NCI-H2107 (cell line): ENCODE measurements around the gene SGPL1.
A peak's percentile ranks its signal among the peaks of the same experiment; 100 is the strongest.

ENCODE experiments used
- DNase-seq: peaks from one replicate; lab custom pipeline; 2025; lab: John Stamatoyannopoulos, UW

Gene SGPL1

DNA sequence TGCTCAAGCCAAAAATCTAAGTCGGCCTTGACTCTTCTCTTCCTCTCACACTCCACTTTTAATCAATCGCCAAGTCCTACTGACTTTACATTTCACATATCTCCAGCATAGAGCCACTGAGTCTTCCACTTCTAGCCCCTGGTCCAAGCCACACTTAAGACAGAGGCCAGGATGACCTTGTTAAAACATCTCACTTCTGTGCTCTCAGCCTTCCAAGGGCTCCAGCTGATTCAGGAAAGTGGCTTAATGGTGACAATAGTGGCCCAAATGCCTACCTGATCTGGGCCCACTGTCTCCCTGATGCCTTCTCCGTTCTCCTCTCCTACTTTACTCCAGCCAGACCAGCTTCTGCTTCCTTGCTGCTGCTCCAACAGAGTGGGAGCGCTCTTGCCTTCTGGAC lies 35.0 kb upstream of the SGPL1 start:
- DNase-seq: no peak

DNA sequence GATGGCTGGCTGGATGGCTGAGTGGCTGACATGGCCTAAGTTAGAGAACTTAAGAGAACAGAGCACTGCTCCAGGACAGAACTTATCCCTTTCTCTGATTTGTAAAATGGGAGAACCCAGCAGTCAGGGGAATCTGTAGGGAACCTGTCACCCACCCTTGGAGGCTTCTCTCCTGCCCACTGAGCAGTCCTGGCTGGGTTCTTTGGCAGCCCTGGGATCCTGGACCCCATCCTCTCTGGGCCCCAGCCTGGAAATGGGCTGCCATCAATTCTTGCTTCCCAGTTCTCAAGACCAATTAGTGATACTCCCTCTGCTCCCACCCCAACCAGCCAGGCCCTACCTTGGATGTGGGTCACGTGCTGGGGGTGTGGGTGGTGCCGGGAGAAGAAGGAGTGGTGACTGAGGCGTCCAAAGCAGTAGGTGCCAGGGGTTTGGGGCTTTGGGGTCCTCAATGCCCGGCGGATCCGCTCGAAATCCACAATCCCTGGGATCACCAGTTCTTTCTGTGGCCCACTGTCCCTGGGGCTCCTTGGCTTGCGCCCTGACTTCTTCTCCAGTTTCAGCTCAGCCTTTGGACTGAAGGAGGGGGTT lies 34.2 kb upstream of the SGPL1 start:
- no peak for DNase-seq

DNA sequence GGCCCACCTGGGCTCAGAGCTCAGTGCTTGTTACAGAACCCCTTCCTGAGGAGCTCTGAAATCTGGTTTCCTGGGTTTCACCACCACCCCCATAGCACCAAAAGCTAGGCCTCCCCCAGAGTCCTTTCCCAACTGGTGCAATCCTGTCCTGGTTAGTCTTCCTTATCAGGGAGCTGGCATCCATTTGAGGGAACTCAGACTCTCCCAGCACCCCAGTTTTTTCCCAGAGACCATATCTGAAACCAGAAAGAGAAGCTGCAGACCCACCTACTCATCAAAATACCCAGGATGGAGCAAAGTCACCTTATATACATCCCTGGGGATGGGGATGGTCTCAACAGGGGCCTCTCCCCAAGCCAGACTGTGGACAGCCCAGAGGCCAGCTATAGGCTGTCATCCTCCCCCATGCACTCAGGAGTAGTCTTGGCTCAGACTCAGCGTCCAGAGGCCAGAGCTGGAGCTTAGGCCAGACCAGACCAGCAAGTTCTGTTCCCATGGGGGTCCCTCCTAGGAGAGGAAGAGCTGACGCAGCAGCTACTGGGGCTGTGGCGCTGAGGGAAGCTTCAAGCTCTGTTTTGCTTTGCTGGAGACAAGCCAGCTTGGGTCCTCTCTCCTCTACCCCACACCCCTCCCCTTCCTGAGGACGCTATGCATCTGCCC lies 33.5 kb upstream of the SGPL1 start:
- no peak for DNase-seq

DNA sequence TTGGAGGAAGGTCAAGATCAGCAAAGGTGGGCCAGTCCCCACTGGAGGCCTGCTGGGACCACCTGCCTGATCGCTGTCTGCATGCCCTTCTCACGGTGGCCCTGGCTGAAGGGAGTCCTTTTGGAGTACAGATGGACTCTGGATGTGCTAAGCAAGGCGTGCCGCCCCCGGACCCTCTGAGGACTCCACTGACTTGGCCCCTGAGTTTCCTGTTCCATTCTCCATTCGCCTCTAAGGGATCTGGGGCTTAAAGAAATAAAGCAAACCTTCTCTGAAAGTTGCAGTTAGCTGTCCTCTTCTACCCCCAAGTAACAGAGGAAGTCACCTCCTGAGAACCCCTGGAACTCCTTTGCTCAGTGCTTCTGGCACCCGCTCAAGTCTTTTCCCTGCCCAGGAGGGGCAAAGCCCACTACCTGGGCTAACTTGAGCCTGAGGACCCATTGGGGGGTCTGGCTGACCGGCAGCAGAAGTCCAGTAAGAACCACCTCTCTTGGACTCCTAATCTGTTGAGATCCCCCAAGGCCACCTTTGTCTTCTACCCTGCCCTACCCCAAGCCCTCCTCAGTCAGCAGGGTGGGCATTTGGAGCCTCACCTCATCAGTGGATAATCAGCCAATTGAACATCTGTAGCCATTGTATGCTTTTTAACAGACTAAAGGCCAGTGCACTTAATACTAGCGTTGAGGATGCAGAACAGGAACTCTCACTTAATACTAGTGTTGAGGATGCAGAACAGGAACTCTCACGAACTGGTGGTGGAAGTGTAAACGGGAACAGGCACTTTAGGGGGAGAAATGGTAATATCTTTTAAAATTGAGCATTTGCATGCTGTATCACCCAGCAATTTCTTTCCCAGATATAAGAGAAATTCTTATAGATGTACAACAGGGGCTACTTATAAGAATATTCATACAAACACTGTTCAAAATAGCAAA lies 32.7 kb upstream of the SGPL1 start:
- no peak for DNase-seq

DNA sequence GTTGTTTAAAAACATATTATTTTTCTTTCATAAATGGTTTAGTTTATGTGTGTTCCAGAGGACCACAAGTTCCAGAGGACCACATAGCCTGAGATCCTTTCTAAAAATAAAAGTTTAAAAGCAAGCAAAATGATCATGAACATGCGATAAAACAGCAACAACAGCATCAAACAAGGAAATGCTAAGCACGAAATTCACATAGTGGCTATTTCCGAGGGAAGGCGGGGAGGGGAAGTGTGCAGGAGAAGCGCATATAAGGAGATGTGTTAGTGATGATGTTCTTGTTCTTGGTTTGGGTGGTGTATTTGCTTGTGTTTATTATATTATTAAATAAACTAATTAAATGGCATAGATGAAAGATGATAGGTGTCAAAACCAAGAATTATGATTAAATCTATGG lies 31.7 kb upstream of the SGPL1 start:
- no peak for DNase-seq

DNA sequence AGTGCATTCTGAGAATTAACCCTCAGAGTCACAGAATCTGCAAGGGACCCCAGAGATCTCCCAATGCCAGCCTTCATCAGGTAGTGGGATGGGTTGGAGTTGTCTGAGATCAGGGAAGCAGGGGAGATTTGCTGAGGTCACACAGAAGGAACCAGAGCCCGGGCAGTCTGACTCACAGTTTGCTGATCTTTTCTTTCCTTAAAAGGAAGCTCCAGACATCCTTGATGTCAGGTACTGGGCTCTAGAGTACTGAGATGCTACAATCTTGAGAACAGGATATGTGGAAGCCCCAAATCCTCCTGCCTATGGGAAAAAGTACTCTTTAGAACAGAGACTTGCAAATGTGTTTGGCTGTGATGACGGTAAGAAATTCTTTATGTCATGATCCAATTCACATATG lies 31.3 kb upstream of the SGPL1 start:
- no peak for DNase-seq

DNA sequence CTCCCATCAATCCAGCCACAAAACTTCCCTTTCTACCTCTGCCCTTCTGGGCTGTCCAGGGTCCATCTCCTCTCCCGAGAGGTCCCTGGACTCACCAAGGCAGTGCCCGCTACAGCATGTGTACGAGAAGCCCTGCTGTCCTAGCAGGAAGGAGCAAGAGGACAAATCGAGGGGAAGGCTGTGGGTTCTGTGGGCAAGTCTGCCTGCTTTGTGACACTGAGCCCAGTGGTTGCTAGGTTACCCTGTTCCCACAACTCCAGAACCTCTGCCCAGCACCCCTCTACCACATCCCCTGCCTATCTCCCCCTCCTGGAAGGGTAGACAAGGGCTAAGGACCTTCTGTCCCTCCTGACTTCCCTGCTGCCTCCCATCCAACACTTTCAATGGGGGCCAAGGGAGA lies 30.6 kb upstream of the SGPL1 start, which contains the start of gene TBATA:
Gene TBATA (minus strand): TSS at position 188 of the 400 bp plus-strand sequence. CDS start 1,998 bp downstream, outside the sequence.
- no peak for DNase-seq

DNA sequence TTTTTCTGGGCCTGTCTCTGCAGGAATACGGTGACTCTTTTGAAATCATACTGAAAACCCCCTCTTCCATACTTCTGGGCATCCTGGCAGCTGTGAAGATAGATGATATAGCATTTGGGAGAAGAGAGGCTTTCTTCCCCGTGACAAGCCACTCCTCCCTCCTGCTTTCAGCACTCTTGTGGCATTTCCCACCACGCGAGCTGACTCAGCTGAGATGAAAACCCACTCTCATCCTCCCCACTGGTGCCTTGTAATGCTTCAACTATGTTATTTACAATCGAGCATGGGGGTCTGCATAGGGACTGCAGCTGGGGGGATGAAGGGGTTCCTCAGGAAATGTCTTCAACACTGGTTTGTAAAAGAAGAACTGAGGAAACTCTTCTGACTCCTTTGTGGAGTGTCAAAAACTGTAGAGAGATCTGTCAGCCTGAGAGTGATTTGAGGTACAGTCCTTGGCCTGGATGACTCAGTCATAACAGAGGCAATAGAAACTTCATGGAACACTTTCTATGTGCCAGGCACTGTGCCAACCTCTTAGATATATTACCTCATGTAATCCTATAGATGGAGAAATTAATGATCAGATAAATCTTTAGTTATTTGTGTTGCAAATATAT lies 28.8 kb upstream of the SGPL1 start:
- DNase-seq: no peak

DNA sequence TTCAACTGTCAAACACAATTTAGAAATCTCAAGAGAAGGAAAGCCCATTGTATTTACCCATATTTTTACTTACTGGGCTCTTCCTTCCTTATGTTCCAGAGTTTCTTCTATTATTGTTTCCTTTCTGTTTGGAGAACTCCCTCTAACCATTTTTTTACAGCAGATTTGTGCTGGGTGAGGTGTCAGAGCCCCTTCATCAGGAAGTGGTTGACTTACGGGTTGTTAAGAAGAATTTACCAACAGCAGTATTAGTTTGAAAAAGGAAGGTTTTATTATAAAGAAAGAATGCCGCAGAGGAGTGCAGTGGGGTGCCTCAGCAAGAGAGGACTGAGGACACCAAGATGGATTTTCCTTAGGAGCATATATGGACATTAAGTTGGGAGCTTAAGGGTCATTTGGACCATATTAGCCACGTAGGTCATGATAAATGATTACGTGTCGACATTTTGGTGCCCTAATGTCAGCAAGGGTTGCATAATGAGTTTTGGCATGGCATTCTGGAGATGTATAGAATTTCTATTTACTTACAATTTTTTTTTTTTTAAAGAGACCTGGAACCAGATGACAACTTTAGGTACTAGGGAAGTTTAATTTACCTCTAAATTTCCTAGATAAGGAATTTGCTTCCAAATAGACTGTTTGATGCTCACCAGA lies 24.2 kb upstream of the SGPL1 start:
- DNase-seq: no peak

DNA sequence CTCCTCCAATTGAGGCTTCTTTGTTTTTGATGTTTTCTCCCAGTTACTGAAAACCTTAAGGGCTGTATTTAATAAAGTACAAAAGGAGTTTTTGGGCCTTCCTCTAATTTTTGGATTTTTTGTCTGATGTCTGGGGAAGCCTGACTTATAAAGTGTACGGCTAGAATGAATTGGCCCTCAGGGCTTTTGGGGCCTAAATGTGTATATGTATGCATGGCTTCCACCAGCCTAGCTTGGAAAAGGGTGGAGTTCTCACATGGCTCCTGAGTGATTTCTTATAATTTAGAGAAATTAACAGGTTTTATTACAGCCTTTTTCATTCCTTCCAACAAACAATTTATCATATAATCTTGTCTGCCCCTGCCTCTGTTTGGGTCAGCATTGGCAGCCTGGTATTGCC lies 20.1 kb upstream of the SGPL1 start:
- DNase-seq: no peak

DNA sequence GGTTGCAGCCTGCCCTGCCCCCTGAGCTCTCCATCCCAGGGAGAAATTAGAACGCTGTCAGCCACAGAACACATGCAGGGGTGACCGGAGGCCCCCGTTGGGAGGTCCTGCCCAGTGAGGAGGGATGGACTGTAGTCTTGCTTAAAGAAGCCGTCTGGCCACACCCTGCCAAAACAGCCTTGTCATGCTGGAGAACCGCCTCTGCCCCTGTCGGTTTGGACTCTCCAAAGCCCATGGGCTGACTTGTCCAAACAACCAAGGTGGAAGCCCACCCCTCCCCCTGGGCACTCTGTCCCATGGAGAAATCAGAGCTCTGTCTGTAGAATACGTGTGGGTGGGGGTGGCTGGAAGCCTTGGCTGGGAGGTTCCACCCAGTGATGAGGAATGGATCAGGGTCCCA lies 17.9 kb upstream of the SGPL1 start:
- DNase-seq: no peak

DNA sequence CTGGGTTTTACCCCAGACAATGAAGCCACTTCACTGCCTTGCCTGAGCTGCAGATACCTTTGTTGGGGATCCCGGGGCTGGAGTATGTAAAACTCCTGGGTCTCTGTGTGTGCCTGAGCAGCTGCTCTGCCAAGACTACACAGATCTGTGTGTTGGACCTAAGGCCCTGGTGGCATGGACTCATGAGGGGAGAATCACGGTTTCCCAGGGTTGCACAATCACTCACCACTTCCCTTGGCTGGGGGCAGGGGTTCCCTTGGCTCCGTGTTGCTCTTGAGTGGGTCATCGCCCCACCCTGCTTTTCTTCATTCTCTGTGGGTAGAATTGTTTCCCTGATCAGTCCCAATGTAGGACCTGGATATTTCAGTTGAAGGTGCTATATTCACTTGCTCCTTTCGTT lies 16.6 kb upstream of the SGPL1 start:
- DNase-seq: no peak

DNA sequence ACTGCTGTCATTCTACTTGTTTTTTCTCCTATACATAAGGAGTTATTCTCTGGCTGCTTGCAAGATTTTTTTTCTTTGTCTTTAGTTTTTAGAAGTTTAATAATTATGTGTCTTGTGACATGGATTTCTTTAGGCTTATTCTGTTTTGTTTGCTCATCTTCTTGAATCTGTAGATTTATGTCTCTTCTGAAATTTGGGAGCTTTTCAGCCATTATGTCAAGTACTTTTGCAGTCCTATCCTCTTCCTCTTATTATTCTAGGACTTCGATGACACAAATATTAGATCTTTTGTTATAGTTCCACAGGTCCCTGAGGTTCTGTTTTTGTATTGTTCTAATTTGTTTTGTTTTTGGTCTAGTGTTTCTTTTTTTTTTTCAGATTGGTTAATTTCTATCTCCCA lies 13.9 kb upstream of the SGPL1 start:
- no peak for DNase-seq

DNA sequence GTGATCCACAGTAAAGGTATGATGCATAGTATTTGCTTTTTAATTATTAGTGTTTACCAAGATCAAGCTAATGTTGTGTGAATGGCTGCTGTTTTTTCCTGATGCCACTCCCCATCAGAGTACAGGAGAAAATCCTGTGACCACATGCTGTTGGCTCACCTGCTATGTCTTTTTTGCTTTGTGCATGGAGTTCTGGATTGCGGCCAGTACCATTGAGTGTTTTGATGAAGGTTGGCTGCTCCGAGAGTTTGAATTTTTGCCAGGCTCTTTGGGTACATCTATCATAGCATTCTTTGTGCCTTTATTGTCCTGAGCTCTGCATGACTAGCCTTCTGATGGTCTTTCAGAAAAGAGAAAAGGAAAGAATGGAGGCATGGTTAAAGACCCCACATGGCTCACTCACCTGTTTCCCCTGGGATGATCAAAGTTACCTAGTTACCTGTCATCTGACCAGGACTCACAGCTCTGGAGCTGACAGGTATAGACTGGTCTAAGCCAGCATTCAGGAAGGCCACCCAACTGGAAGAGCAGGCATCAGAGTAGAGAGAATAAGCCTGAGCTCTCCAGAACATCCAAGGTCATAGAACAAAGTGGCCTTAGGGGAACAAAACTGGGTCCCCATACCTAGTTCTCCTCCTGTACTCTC lies 11.8 kb upstream of the SGPL1 start:
- peak; percentile 67 for DNase-seq

DNA sequence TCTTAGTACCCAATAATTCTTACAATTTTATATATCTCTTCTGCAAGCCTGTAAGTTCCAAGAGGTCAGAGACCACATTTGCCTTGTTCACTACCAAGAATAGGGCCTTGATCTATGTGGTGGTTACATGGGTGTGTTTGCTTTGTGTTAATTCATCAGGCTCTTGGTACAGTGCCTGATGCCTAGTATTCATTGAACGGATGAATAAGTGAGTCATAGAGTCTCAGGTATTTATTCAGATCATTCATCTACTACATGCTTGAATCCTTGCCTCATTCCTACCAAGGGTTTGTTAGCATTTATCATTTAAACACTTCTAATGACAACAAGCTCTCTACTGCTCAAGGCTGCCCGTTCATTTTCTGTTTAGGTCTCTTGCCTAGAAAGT lies 11.3 kb upstream of the SGPL1 start:
- no peak for DNase-seq

DNA sequence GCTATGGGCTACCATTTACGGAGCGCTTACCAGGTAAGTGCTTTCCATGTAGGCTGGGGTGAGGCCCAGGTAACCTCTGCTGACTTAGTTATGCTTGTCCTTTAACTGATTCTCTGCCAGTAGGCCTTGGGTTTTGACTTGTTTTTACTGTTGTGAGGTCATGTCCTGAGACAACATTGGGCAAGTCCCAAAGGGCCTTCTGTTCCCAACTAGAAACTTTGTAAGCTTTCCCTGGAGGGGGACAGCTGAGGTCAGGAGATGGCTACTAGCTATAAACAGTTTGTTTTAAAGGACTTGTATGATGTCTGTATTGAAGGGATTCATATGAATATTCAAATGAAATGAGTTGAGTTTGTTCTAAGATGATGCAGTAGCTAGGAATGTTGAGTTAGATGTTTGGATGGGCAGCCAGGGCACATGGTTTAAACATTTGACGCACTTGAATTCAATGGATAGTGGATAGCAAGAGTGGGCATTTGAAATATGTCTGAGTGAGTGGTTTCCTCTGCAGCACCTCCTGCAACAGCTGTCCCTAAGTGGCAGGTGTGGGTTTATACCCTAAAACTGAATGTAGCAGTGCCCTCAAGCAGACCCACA lies 10.0 kb upstream of the SGPL1 start:
- no peak for DNase-seq

DNA sequence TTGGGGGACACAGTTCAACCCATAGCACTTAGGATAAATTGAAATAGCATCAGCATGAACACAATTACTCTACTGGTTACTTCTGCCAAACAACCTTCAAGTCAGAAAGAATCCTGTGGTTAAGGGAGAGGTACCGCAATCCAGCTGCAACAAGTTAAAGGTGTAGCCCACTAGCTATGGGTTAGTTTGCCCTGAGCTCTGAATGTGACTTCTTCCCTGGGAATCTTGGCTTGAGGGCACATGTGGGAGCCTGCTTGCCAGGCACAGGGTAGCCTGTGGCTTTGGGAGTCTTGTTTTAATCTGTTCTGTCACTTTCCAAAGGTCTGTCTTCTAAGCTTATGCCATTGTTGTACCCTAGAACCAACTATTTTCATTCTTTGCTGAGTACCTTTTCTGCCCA lies 8.9 kb upstream of the SGPL1 start:
- no peak for DNase-seq

DNA sequence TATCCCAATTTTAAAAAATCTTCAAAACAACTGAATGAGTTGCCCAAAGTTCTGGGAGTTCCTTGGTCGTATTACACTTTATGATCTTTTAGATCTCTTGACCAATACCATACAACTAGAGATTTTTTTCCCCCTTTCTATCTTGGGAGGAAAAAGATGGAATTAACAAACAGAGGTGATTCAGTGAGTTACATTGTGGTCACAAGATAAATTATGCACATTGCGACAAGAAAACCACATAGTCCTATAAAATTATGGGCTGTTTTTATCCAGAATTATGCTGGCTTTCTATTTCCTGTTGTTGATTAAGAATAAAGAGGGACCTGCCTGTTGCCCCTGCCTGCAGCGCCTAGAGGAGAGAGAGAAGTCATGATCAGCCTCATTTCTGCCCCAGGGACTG lies 8.2 kb upstream of the SGPL1 start:
- no peak for DNase-seq

DNA sequence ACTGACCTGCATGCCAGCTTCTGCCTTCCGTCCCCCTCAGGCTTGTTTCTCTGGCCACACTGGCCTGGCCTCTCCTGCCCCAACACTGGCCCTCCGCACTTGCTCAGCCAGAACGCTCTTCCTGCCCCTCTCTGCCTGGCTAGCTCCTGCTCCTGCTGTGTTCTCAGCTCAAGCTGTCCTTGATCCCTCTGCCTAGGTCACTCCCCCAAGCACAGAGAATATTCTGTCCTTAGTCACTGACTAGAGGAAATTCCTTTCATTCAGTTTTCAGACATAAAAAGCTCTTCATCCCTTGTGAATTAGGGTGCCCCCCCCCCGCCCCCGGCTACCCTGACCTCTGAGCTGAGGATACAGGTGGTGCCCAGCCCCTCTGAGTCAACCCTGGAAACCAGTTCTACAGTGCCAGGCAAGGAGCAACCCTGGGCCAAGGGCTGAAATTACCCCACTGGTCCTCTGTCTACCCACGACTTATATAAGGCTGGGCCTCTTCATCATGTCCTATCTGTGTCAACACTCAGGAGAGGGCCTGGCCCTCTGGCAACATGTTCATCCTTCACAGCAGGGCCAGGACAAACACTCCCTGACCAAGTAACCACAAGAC lies 6.6 kb upstream of the SGPL1 start:
- DNase-seq: no peak

DNA sequence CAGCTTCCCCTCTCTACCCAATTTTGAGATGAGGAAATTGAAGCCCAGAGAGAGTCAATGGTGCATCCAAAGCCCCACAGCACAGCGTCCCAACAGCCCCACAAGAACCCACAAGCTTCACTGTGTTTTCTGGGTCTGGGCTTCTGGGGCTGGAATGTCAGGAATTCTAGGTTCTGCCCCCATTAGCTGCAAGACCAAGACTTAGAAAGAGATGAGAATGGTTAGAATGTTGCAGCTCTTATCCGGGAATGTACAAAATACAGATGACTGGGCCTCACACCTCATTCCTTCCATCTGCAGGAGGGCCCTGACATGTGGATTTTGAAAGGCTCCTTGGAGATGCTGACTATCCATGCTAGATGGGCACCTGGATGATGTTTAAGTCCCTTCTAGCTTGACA lies 6.0 kb upstream of the SGPL1 start:
- no peak for DNase-seq

DNA sequence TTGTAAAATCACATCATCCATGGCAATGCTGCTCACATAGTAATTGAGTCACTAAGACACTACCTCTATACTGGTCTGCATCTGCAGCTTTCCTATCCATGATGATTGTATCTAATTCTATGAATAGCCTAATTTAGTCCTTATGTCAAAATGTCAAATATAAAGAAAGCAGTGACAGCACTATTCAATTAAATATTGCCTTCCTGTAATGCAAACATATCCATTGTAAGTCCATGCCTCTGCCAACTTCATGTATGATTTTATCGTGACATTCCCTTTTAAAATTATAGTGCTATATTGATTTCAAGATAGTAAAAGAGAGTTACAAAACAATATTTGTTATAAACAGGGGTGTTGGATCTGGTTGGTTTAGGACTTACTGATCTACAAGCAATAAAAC lies 4.8 kb upstream of the SGPL1 start:
- no peak for DNase-seq
